Measurements from ENCODE around the gene ACAD10.

The ACAD10 gene

DNA sequence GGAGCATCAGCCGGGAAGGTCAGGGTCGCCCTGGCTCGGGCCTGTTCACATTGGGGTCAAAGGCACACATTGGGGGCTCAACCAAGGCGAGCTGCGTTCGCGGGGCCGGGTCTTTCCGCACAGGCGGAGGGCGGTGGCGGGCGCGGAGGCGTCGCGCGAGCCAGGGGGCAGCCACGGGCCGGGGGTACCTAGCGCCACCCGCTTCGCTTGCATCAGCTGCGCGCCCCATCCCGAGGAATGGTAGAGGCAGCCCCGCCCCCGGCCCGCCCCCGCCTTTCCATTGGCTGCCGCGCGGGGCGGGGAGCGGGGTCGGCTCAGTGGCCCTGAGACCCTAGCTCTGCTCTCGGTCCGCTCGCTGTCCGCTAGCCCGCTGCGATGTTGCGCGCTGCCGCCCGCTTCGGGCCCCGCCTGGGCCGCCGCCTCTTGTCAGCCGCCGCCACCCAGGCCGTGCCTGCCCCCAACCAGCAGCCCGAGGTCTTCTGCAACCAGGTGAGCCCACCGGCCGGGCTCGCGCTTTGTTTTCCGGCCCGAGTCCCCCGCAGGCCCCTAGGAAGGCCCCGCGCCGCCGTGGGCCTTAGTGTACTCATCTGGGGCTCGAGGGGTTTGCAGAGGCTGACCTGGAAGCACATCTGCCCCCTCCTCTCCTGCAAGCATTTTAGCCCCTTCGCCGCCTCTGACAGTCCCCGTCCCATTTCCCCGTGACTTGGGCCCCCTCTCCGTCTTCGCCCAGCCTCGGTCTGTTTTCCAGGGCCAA is 80.9 kb downstream of the ACAD10 start, which contains the start of gene ALDH2:
ALDH2 (plus strand) TSS at position 326 of the 754 bp plus-strand sequence; CDS start at position 376, 50 bp downstream.
- in situ Hi-C loops (cut with HindIII; ENCODE audit: low pct_ligation_motif_present, low pct_unique_long_range_greater_than_20kb, low sequenced_read_pairs) = no loop called here
- peak; percentile 62 for DNase-seq

DNA sequence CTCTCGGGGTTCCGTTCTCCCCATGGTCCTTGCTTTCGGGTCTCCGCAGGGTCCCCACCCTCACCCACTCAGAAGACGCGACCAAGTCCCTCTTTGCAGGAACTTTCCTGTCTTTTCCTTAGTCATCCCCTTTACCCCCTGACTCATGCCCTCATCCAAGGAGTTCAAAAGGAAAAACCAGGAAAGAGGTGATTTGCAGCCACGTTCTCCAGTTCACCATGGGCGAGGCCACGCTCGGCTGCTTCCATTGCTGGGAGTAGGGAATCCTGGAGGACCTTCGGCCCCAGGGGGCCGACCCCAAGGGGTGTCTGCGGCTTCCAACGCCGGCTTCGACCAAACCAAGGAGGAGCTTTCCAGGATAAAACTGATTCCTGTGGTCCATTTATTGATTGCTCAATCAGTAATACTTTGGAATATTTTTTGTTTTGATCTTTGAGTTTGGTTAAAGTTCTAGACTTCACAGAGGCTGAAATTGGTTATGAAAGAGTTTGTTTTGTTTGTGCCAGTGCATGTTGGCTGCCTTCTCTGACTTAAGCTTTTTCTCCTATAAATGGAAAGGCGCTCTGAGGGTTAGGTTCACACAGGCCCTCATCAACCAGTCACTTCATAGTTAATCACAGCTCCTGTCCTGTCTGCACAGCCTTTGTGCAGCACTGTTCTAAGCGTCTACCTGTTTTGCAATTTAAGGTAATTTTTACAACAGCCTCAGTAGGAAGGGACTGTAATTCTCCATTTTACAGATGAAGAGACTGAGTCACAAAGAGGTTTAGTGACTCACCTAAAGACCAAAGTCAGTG is 81.7 kb downstream of the ACAD10 start:
- peak; percentile 86 for DNase-seq
- in situ Hi-C loops (cut with HindIII; ENCODE audit: low pct_ligation_motif_present, low pct_unique_long_range_greater_than_20kb, low sequenced_read_pairs) = no loop called here

DNA sequence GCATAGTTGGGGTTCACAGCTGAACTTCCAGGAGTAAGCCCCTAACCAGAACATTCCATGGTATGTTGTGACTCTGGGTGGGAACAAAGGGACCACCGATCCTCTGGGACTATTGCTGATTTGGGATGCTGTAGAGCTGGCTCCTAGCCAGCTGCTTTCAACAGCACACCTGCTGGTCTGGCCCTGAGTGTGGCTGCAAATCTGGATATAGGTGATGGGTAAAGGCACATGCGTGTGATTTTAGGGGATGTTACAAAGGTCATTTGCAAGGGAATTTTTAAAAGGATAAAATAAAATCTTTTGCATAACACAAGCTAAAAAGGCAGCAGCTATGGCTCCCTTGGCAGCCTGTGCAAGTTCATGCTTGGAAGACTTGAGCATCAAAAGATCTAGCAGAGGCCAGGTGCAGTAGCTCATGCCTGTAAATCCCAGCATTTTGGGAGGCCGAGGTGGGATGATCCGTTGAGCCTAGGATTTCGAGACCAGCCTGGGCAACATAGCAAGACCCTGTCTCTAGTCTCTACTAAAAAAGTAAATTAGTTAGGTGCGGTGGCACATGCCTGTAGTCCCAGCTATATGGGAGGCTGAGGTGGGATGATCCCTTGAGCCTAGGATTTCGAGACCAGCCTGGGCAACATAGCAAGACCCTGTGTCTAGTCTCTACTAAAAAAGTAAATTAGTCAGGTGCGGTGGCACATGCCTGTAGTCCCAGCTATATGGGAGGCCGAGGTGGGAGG is 82.5 kb downstream of the ACAD10 start:
- in situ Hi-C loops (cut with HindIII; ENCODE audit: low pct_ligation_motif_present, low pct_unique_long_range_greater_than_20kb, low sequenced_read_pairs) = no loop called here
- no peak for DNase-seq

DNA sequence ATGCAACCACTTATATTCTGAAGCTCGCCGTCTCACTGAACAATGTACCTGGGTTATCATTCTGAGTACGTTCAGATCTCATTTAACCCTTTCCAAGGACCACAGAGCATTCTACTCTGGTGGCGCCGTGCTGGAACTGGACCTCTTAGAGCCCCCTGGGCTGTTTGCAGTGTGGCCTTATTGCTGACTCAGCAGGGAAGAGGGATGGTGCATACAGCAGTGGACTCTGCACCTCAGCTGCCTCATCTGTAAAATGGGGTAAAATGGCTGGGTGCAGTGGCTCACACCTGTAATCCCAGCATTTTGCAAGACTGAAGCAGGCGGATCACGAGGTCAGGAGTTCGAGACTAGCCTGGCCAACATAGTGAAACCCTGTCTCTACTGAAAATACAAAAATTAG is 83.7 kb downstream of the ACAD10 start:
- in situ Hi-C loops (cut with HindIII; ENCODE audit: low pct_ligation_motif_present, low pct_unique_long_range_greater_than_20kb, low sequenced_read_pairs) = no loop called here
- DNase-seq = no peak

DNA sequence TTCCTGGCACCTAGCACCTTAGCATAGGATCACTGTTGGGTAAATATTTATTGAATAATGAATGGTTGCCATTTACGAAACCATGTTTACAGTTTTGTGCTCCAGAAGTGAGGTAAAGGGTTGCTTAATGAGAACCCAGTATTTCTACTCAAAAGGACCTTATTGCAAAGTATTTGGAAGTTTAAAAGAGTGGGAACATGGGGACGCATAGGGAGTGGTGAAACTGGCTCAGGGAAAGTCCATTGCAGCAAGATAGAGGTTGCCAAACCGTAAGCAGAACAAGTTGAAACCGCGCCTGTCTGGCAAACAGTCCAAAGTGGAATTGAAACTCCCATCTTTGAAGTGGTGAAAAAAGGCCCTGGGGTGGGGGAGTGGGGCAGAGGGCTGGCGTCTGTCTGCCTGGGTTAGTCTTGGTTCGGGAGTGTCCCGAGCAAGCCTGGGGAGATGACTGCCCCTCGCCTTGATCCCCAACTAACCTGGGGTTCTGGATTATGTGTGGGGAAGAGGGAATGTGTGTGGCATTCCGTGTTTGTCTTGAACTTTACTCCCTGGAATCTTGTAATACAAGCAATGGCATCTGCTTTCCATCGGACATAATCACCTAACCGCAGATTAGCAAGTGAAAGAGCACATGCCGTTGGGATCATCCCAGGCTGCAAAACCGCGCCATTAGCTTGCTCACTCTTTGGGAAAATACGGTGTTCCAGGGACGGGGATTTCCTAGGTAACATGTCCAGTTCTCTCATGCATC is 88.1 kb downstream of the ACAD10 start:
- in situ Hi-C loops (cut with HindIII; ENCODE audit: low pct_ligation_motif_present, low pct_unique_long_range_greater_than_20kb, low sequenced_read_pairs) = no loop called here
- peak; percentile 90 for DNase-seq

DNA sequence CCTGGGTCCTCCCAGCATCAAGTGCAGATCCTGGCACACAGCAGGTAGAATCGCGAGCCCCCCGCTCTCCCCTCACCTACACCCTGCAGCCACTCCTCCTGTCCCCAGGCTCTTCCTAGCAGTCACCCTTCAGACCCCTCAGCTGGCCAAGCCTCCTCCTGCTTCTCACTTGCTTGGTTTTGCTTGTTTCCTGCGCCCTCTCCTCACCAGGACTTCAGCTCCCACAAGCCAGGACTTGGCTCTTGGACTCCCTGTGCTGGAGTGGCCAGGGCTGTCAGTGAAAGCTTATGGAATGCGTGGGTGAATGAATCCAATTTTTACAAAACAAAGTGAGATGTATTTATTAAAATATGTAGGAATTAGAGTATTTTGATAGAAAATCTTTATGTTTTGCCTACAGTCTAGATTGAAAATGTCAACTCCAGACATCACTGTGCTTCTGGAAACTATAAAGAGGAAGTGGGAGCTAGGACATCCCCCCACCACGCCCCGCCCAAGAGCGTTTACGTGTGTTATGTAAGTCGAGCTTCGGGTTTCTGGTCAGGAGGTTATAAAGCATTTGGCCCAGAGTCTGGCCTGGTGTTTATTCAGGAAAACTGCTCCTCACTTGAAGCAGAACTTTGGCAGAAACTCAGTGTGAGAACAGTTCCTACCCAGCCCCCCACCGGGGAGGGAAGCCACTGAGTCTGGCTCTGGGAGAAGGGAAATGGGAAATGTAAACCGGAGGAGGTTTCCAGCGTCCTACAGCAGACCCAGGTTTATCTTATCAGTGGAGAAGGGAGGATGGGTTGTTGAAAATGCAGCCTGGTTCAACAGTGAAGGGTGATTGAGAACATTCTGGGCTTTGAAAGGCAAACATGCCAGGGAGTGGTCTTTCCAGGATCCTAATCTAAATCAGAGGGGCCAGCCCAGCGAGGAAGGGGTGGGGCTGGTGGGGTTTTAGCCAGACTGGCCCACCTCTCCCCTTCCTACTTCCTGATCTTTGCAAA is 89.6 kb downstream of the ACAD10 start:
- in situ Hi-C loops (cut with HindIII; ENCODE audit: low pct_ligation_motif_present, low pct_unique_long_range_greater_than_20kb, low sequenced_read_pairs) = no loop called here
- DNase-seq = no peak

DNA sequence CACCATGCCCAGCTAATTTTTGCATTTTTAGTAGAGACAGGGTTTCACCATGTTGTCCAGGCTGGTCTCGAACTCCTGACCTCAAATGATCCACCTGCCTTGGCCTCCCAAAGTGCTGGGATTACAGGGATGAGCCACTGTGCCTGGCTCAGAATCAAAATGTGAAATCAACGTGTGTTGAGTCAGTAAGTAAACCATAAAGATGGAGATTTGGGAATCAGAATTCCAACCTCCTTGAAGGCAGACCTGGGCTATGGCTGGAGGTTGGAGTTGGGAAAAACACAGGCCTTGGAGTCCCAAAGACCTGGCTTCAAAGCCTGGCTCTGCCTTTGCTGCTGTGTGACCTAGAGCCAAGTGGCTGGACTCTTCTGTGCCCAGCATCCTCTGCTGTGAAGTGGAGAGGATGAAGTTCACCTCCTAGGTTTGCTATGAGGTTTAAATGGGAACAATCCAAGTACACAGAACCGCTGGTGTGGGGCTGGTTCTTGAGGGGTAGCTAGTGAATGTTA is 91.0 kb downstream of the ACAD10 start:
- in situ Hi-C loops (cut with HindIII; ENCODE audit: low pct_ligation_motif_present, low pct_unique_long_range_greater_than_20kb, low sequenced_read_pairs) = no loop called here
- DNase-seq = no peak

DNA sequence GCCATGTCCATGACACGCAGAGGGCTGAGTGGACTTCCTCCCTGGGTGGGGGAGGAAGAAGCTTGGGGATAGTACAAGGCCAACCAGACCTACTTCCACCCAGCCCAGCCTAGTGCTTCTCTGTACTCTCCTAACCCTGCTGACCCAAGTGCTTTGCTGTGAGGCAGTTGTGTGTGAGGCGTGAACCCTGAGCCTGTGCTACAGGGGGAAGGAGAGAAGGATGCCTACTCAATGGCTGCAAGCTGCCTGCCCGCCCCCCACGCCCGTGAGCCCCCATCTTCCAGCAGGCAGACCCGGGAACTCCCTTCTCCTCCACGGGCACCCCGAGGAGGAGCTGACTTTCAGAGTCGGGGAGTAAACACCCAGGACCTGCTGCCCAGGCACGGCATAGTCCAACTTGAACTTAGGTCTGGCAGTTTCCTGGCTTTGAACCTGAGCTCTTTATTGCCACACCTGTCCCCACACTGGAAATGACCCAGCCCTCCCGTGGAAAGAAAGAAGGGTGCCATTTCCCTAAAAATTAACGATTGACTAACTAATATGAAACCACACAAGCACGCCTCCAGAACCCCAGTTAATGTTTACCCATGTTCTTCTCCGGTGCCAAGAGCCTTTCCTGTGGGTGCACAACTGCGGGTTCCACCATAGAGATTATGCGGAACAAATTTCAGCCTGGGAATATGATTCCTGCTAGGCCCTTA is 91.6 kb downstream of the ACAD10 start:
- in situ Hi-C loops (cut with HindIII; ENCODE audit: low pct_ligation_motif_present, low pct_unique_long_range_greater_than_20kb, low sequenced_read_pairs) = no loop called here
- DNase-seq = peak; percentile 88

DNA sequence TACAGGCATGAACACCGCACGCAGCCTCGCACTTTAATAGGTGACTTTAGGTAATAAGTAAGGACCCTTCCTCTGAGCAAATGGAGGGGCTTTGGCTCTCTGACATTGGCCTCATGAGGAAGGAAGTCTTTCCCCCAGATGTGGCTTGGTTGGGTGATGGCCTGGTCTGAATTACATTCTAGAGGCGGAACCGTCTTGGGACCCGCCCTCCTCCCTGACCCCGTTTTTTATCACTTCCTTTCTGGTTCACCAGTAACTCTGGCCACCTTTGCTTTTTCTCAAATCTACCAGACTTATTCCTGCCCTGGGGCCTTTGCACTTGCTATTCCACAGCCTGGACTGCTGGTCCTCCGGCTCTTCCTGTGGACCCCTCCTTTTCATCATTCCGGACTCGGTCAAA is 94.3 kb downstream of the ACAD10 start:
- in situ Hi-C loops (cut with HindIII; ENCODE audit: low pct_ligation_motif_present, low pct_unique_long_range_greater_than_20kb, low sequenced_read_pairs) = no loop called here
- no peak for DNase-seq

DNA sequence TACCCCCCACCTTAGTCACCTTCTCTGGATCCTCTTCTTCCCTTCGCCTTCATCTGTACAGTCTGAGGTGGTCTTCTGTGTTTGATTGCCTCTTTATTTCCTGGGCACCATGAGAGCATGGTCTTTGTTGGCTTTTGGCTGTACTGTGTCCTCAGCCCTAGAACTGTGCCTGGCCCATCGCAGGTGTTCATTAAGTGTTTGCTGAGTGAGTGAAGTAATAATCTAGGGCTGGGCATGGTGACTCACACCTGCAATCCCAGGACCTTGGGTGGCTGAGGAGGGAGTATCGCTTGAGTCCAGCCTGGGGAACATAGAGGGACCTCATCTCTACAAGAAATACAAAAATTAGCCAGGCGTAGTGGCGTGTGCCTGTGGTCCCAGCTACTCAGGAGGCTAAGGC is 94.8 kb downstream of the ACAD10 start:
- in situ Hi-C loops (cut with HindIII; ENCODE audit: low pct_ligation_motif_present, low pct_unique_long_range_greater_than_20kb, low sequenced_read_pairs) = no loop called here
- no peak for DNase-seq

DNA sequence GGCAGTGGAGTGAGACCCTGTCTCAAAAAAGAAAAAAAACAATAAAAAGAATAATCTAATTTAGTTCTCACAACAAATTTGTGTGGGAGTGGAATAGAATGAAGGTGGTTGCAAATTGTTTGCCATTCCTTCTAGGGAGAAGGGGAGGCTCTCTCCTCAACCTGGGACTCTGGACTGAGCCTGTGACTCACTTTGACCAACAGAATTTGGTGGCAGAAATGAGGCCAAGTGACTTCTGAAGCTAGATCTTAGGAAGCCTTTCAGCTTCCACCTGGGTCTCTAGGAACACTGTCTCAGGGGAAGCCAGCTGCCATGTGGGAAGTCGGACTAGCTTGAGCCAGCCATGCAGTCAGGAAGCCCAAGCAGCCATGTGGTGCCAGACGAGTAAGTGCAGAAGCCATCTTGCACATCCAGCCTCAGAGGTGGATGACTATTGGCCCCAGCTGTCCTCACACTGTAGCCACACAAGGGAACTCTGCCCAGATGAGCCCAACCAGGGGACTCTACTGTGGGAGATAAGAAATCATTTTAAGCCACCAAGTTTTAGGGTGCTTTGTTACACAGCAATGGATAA is 95.3 kb downstream of the ACAD10 start:
- DNase-seq = no peak
- in situ Hi-C loops (cut with HindIII; ENCODE audit: low pct_ligation_motif_present, low pct_unique_long_range_greater_than_20kb, low sequenced_read_pairs) = no loop called here

DNA sequence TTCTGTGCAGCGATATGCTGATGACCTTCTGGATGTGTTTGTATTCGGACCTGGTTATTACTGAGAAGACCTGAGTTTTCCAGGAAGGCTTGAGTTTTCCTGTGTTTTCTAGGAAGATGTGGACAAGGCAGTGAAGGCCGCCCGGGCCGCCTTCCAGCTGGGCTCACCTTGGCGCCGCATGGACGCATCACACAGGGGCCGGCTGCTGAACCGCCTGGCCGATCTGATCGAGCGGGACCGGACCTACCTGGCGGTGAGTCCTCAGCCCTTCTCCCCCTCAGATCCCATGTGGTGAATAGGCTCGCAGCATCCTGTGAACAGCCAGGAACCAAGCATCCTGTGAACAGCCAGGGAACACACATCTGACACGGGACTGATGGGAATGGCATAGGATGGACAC is 97.2 kb downstream of the ACAD10 start:
- in situ Hi-C loops (cut with HindIII; ENCODE audit: low pct_ligation_motif_present, low pct_unique_long_range_greater_than_20kb, low sequenced_read_pairs) = no loop called here
- DNase-seq = no peak

DNA sequence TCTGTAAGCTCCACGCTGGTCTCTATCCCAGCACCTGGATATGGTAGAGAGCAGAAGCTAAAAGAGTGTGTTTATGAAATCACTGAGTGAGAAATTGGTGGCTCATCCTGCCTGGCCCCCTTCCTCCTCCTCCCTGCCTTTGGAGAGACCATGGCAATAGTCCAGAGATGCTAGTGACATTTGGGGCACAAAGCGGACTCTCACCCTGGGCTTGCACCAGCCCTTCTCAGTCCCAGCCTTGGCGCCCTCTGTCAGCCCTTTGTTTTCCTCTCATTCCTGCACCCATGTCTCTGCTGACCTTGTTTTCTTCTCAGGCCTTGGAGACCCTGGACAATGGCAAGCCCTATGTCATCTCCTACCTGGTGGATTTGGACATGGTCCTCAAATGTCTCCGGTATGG is 99.1 kb downstream of the ACAD10 start:
- DNase-seq = no peak
- in situ Hi-C loops (cut with HindIII; ENCODE audit: low pct_ligation_motif_present, low pct_unique_long_range_greater_than_20kb, low sequenced_read_pairs) = no loop called here

DNA sequence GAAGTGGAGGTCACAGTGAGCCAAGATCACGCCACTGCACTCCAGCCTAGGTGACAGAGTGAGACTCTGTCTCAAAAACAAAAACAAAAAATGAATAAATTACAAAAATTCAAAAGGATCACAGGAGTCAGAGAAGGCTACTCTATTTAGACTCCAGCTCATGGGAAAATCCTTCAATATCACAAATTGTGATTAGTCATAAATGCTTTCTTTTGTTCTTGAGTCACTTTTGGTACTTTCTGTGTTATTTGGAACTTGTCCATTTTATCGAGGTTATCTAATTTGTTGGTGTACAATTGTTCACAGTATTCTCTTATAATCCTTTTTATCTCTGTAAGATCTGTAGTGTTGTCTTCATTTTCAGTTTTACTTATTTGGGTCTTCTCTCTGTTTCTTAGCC is 99.8 kb downstream of the ACAD10 start:
- DNase-seq = no peak
- in situ Hi-C loops (cut with HindIII; ENCODE audit: low pct_ligation_motif_present, low pct_unique_long_range_greater_than_20kb, low sequenced_read_pairs) = no loop called here

DNA sequence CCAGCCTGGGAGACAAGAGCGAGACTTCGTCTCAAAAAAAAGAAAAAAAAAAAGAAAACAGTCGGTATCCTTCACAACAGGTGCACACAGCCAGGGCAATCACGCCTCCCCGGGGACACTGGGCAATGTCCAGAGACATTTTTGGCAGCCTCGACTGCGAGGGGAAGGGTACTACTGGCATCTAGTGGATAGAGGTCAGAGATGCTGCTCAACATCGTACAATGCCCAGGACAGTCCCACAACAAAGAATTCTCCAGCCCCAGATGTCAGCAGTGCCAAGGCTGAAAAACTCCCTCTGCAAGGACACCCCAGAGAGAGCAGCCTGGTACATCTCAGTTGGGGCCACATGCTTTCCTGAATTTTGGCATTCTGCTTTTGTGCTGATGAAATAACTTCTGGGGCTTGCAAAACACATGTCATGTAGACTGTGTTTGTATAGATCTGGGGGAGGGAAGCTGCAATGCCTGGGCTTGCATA is 102.4 kb downstream of the ACAD10 start:
- in situ Hi-C loops (cut with HindIII; ENCODE audit: low pct_ligation_motif_present, low pct_unique_long_range_greater_than_20kb, low sequenced_read_pairs) = no loop called here
- DNase-seq = peak; percentile 54

DNA sequence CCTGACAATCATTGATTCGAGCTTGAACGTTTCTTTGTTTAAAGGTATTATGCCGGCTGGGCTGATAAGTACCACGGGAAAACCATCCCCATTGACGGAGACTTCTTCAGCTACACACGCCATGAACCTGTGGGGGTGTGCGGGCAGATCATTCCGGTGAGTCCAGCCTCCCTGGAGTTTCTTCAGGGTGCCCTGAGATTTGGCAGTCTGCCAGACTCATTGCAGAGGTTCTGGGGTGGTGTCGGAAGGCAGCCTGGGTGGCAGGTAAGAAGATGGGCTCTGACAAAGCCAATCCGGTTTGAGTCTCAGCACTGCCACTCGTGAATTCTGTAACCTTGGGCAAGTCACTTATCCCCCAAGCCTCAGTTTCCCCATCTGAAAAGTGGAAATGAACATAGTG is 103.9 kb downstream of the ACAD10 start:
- DNase-seq = no peak
- in situ Hi-C loops (cut with HindIII; ENCODE audit: low pct_ligation_motif_present, low pct_unique_long_range_greater_than_20kb, low sequenced_read_pairs) = no loop called here

Data from ACHN (cell line).